ENCODE results near the gene TFPT. TPM values are rescaled to one million over a fixed set of nuclear protein-coding genes. Genes with fewer than 3 reads are reported as not detected.

The TFPT gene
- total and polyA plus RNA-seq, 2 of the 13 experiments (the other 11 are each of a cell fraction or from before 2014, with no cell fraction given): 8.4 to 10.7 TPM

- TF ChIP-seq GMEB1 (CRISPR knock-in tag; IDR thresholded peaks at IDR 0.05; ENCODE audit: borderline replicate concordance) (no peak), ZBTB34 (CRISPR knock-in tag; IDR thresholded peaks at IDR 0.05) (no peak), BHLHE40 (IDR thresholded peaks at IDR 0.05; ENCODE audit: low read length) (no peak), ZSCAN22 (CRISPR knock-in tag; IDR thresholded peaks at IDR 0.05) (peak; percentile 98), ONECUT2 (CRISPR knock-in tag; IDR thresholded peaks at IDR 0.05) (no peak), TERF1 (CRISPR knock-in tag; IDR thresholded peaks at IDR 0.05) (0 out of 2 replicates have a peak, but pooled peaks have one; percentile 44), ZNF512 (CRISPR knock-in tag; IDR thresholded peaks at IDR 0.05) (no peak), ZNF18 (CRISPR knock-in tag; IDR thresholded peaks at IDR 0.05; ENCODE audit: insufficient replicate concordance) (no peak), SMYD3 (CRISPR knock-in tag; IDR thresholded peaks at IDR 0.05) (no peak), TRIM24 (CRISPR knock-in tag; IDR thresholded peaks at IDR 0.05) (no peak), HOXA7 (CRISPR knock-in tag; IDR thresholded peaks at IDR 0.05) (no peak), CCAR2 (optimal IDR thresholded peaks at IDR 0.05; ENCODE audit: low read depth, low read length) (no peak), ZNF550 (CRISPR knock-in tag; IDR thresholded peaks at IDR 0.05; ENCODE audit: borderline replicate concordance) (no peak), ZNF329 (CRISPR knock-in tag; IDR thresholded peaks at IDR 0.05; ENCODE audit: low read depth) (no peak), SNAPC2 (CRISPR knock-in tag; IDR thresholded peaks at IDR 0.05) (no peak), STAT5B (CRISPR knock-in tag; IDR thresholded peaks at IDR 0.05) (no peak), MTF2 (CRISPR knock-in tag; IDR thresholded peaks at IDR 0.05; ENCODE audit: borderline replicate concordance) (no peak), BRF2 (CRISPR knock-in tag; IDR thresholded peaks at IDR 0.05) (no peak), ZNF546 (CRISPR knock-in tag; conservative IDR thresholded peaks at IDR 0.05) (no peak), DPF2 (CRISPR knock-in tag; IDR thresholded peaks at IDR 0.05; ENCODE audit: borderline replicate concordance, low read depth) (no peak), NR2C2 (CRISPR knock-in tag; IDR thresholded peaks at IDR 0.05; ENCODE audit: borderline replicate concordance) (no peak)
These were observed 44.8 kb upstream of the TFPT start (continued) for GRCh38 chr19:54160182-54160811.
